ENCODE data around the gene MAGEA10. TPM values are rescaled to one million over a fixed set of nuclear protein-coding genes. Genes with fewer than 3 reads are reported as not detected.
"Not testable (repeated sequence)": the region's sequence is repeated elsewhere in the genome, so short reads cannot be mapped to it uniquely, and the experiment has no call there.

The MAGEA10 gene
- not detected in 2 replicates for total RNA-seq

GRCh38 chrX:152138388-152138784 is at the start of gene MAGEA10:
MAGEA10 (minus strand) TSS chrX:152138577; CDS start chrX:152135620, 2,957 bp downstream.
- no peak within 1 kb of the TSS for H3K4me3 Mint-ChIP-seq (ENCODE audit: low read depth)
- DNase-seq (ENCODE audit: low spot score) = no peak
- intact Hi-C loops (cut with micrococcal nuclease) = no loop called here
- H3K27ac Mint-ChIP-seq = no peak within 1 kb of the TSS
- no peaks in the 10 kb centered on the region for H3K27me3 Mint-ChIP-seq (ENCODE audit: low read depth)
- H3K4me1 Mint-ChIP-seq (ENCODE audit: low read depth) = no peaks in the 10 kb centered on the region
- no peaks in the 10 kb centered on the region for H3K9me3 Mint-ChIP-seq
- no peaks in the 10 kb centered on the region for H3K36me3 Mint-ChIP-seq (ENCODE audit: low read depth)

DNA sequence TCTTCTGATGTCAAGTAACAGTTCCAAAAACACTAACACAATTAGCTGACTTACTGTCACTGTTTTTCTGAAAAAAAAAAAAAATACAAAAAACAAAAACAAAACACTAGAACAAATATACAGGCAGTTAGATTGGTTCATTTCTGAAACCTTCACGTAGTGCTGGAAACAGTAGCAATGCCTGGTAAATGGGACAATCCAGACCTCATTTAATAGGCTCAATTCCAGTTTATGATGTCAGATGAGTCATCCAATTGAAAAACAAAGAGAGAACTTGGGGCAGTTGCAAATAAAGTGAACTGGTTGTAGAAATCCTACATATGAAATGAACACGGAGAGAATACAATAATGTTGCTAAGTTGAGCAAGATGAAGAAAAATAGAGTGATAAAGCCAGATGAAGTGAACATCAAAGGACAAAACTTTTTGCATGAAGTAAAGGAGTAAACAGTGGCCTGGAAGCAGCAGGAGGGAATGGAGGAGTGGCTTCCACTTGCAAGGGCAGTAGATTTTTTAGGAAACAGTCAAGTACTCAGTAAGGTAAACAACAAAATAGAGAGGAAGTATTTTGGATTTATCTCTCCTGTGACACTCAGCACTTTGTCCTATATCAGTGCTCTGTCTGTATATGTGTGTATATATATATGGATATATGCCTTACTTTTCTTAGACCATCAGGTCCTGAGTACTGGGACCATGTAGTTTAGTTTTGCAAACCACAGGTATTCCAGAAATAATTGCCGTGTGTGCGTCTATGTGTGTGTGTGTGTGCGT is 39.3 kb upstream of the MAGEA10 start:
- intact Hi-C loops (cut with micrococcal nuclease) = no loop called here
- H3K4me3 Mint-ChIP-seq (ENCODE audit: low read depth) = no peak overlapping the region
- no peaks in the 10 kb centered on the region for H3K27me3 Mint-ChIP-seq (ENCODE audit: low read depth)
- H3K27ac Mint-ChIP-seq = no peak overlapping the region
- DNase-seq (ENCODE audit: low spot score) = no peak
- H3K4me1 Mint-ChIP-seq (ENCODE audit: low read depth) = no peaks in the 10 kb centered on the region
- H3K9me3 Mint-ChIP-seq = no peaks in the 10 kb centered on the region
- no peaks in the 10 kb centered on the region for H3K36me3 Mint-ChIP-seq (ENCODE audit: low read depth)

DNA sequence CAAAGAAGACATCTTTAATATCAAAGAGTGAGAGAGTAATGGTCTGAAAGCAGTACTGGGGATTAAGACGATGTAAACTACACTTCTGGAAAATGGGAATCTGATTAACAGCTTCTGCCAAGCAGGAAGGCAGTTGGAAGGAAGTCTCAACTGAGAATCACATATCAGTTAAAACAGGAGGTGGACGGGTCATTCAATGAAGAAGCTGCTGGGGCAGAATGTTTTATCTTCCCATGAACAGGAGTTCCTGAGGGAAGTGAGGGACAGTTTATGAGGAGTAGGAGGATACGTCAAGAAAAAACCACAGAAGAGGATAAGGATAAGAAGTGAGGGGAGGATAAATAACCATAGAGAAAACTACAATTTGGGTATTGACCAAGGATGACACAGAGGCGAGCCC is 38.7 kb upstream of the MAGEA10 start:
- Mint-ChIP-seq H3K4me3 (ENCODE audit: low read depth) (no peak overlapping the region), H3K36me3 (ENCODE audit: low read depth) (no peaks in the 10 kb centered on the region), H3K27me3 (ENCODE audit: low read depth) (no peaks in the 10 kb centered on the region), H3K9me3 (no peaks in the 10 kb centered on the region), H3K4me1 (ENCODE audit: low read depth) (no peaks in the 10 kb centered on the region), H3K27ac (no peak overlapping the region)
- intact Hi-C loops (cut with micrococcal nuclease) = no loop called here
- no peak for DNase-seq (ENCODE audit: low spot score)

DNA sequence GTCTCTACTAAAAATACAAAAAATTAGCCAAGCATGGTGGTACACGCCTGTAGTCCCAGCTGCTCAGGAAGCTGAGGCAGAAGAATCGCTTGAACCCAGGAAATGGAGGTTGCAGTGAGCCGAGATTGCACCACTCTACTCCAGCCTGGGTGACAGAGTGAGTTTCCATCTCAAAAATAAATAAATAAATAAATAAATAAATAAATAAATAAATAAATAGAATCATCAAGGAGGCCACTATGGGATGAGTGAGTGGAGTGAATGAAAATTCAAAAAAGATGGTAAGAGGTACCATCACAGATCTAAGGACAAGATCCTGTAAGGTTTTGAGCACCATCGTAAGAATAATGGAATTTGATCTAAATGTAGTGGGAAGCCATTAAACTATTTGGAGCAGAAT is 37.5 kb upstream of the MAGEA10 start:
- DNase-seq (ENCODE audit: low spot score); H3K4me1 Mint-ChIP-seq (ENCODE audit: low read depth); H3K4me3 Mint-ChIP-seq (ENCODE audit: low read depth); H3K9me3 Mint-ChIP-seq; H3K27ac Mint-ChIP-seq; intact Hi-C loops (cut with micrococcal nuclease); H3K36me3 Mint-ChIP-seq (ENCODE audit: low read depth); H3K27me3 Mint-ChIP-seq (ENCODE audit: low read depth): not testable (repeated sequence)

GRCh38 chrX:152173923-152174322 is 35.5 kb upstream of the MAGEA10 start:
- H3K9me3 Mint-ChIP-seq; DNase-seq (ENCODE audit: low spot score); H3K4me3 Mint-ChIP-seq (ENCODE audit: low read depth); H3K27ac Mint-ChIP-seq; H3K36me3 Mint-ChIP-seq (ENCODE audit: low read depth); intact Hi-C loops (cut with micrococcal nuclease); H3K4me1 Mint-ChIP-seq (ENCODE audit: low read depth); H3K27me3 Mint-ChIP-seq (ENCODE audit: low read depth): not testable (repeated sequence)

DNA sequence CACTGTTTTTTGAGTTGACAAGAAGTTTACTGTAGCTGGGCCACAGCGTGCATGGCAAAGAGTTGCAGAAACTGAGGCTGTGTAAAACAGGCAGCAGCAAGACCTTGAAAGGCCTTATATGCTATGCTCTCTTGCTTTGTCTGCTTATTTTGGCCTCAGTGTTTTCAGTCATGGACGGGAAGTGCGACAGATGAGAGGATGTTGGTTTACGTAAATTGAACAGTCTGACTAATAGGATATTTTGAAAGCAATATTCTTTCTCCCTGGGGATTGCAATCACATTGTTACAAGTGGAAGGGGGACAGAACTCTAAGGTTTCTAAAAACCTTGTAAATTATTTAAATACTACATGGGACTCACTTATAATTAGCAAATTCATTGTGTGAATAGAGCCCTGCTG is 32.2 kb upstream of the MAGEA10 start:
- Mint-ChIP-seq H3K9me3 (no peaks in the 10 kb centered on the region), H3K36me3 (ENCODE audit: low read depth) (no peaks in the 10 kb centered on the region), H3K27me3 (ENCODE audit: low read depth) (no peaks in the 10 kb centered on the region), H3K27ac (no peak overlapping the region), H3K4me3 (ENCODE audit: low read depth) (no peak overlapping the region), H3K4me1 (ENCODE audit: low read depth) (no peaks in the 10 kb centered on the region)
- intact Hi-C loops (cut with micrococcal nuclease) = no loop called here
- no peak for DNase-seq (ENCODE audit: low spot score)

GRCh38 chrX:152165033-152165743 is 26.8 kb upstream of the MAGEA10 start:
- Mint-ChIP-seq H3K36me3 (ENCODE audit: low read depth) (no peaks in the 10 kb centered on the region), H3K4me1 (ENCODE audit: low read depth) (no peaks in the 10 kb centered on the region), H3K27me3 (ENCODE audit: low read depth) (no peaks in the 10 kb centered on the region), H3K27ac (no peak overlapping the region), H3K9me3 (peaks cover 4% of the 10 kb centered on the region), H3K4me3 (ENCODE audit: low read depth) (no peak overlapping the region)
- intact Hi-C loops (cut with micrococcal nuclease) = no loop called here
- DNase-seq (ENCODE audit: low spot score) = no peak

DNA sequence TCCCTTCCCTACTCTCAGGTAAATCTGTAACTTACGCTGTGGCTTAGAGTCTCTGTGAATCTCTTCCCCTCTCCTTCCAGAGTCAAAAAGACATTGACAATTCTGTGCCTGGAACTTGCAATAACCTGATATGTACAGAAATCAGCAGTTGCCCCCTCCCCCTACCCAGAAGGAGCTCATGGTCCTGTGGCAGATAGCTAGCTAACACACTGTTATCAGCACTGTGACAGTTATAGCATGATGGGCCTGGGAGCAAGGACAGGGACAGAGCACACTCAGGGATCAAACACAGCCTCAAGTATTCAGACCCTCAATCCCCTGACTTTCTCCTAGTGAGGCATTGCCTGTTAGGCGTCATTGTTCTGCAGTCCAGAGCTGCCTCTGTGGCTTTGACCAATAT is 18.7 kb upstream of the MAGEA10 start:
- no peak overlapping the region for H3K4me3 Mint-ChIP-seq (ENCODE audit: low read depth)
- intact Hi-C loops (cut with micrococcal nuclease) = no loop called here
- no peaks in the 10 kb centered on the region for H3K9me3 Mint-ChIP-seq
- H3K4me1 Mint-ChIP-seq (ENCODE audit: low read depth) = no peaks in the 10 kb centered on the region
- no peak for DNase-seq (ENCODE audit: low spot score)
- no peaks in the 10 kb centered on the region for H3K27me3 Mint-ChIP-seq (ENCODE audit: low read depth)
- H3K36me3 Mint-ChIP-seq (ENCODE audit: low read depth) = no peaks in the 10 kb centered on the region
- no peak overlapping the region for H3K27ac Mint-ChIP-seq

DNA sequence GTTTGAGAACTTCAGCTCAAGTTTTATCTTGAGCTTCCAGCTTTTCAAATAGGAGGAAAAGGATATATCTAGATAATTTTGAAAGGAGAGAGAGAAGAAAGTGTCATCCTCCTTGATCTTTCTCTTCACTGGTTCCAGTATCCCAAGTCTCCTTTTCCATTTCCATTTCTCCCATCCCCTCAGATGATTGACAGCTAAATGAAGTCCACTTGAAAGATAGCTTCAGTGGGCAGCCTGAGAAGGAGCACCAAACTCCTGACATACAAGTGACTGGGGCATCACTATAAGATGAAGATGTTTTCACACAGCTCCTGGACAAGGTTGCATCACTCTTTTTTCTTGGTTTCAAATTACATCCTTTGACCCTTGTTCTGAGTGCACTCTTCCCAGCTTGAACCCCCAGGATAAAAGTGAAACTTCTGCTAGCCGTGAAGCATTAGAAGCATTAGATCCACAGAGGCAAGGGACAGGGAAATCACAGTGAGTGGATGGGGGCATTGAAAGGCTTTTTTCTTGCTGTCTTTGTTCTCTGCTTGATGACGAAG is 17.5 kb upstream of the MAGEA10 start:
- intact Hi-C loops (cut with micrococcal nuclease) = no loop called here
- no peaks in the 10 kb centered on the region for H3K27me3 Mint-ChIP-seq (ENCODE audit: low read depth)
- H3K9me3 Mint-ChIP-seq = no peaks in the 10 kb centered on the region
- DNase-seq (ENCODE audit: low spot score) = no peak
- H3K4me3 Mint-ChIP-seq (ENCODE audit: low read depth) = no peak overlapping the region
- H3K4me1 Mint-ChIP-seq (ENCODE audit: low read depth) = no peaks in the 10 kb centered on the region
- H3K27ac Mint-ChIP-seq = no peak overlapping the region
- no peaks in the 10 kb centered on the region for H3K36me3 Mint-ChIP-seq (ENCODE audit: low read depth)

DNA sequence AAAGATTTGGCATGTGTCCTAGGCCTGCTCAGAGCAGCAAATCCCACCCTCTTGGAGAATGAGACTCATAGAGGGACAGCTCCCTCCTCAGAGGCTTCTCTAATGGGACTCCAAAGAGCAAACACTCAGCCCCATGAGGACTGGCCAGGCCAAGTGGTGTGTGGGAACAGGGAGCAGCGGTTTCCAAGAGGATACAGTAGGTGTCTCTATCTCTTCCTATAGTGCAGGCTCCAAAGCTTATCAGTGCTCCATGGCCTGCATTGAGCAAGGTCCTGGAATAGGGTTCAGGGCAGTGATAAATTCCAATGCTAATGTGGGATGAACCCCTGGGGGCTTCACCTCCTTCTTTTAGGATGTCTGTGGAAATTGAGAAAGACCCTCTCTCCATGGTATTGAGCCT is 15.7 kb upstream of the MAGEA10 start:
- Mint-ChIP-seq H3K27ac (no peak overlapping the region), H3K9me3 (no peaks in the 10 kb centered on the region), H3K4me3 (ENCODE audit: low read depth) (no peak overlapping the region), H3K36me3 (ENCODE audit: low read depth) (no peaks in the 10 kb centered on the region), H3K27me3 (ENCODE audit: low read depth) (no peaks in the 10 kb centered on the region), H3K4me1 (ENCODE audit: low read depth) (no peaks in the 10 kb centered on the region)
- DNase-seq (ENCODE audit: low spot score) = no peak
- intact Hi-C loops (cut with micrococcal nuclease) = no loop called here

GRCh38 chrX:152151256-152151655 is 12.9 kb upstream of the MAGEA10 start:
- Mint-ChIP-seq H3K27ac (no peak overlapping the region), H3K4me3 (ENCODE audit: low read depth) (no peak overlapping the region), H3K4me1 (ENCODE audit: low read depth) (no peaks in the 10 kb centered on the region), H3K36me3 (ENCODE audit: low read depth) (no peaks in the 10 kb centered on the region), H3K27me3 (ENCODE audit: low read depth) (no peaks in the 10 kb centered on the region), H3K9me3 (no peaks in the 10 kb centered on the region)
- intact Hi-C loops (cut with micrococcal nuclease) = no loop called here
- no peak for DNase-seq (ENCODE audit: low spot score)

DNA sequence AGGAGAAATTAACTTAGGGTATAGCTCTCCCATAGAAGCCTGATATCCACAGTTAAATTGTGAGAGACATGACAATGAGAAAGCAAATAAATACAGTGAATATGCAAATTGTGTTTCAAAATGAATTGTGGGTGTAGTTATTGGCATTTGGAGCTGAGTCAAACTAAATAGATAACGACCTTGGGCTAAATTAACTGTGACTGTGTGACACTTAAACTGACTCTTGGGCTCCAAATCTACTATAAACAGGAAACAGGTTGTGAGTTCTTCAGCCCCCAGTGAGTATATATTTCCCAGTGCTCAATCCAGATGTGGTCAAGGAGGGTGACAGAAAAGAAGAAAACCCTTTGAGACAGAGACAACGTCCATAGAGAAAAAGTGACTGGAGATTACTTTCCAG is 11.3 kb upstream of the MAGEA10 start:
- no peak overlapping the region for H3K4me3 Mint-ChIP-seq (ENCODE audit: low read depth)

GRCh38 chrX:152139589-152139988 is 1.2 kb upstream of the MAGEA10 start:
- no peak for DNase-seq (ENCODE audit: low spot score)
- Mint-ChIP-seq H3K27ac (no peak overlapping the region), H3K36me3 (ENCODE audit: low read depth) (no peaks in the 10 kb centered on the region), H3K4me1 (ENCODE audit: low read depth) (no peaks in the 10 kb centered on the region), H3K9me3 (no peaks in the 10 kb centered on the region), H3K27me3 (ENCODE audit: low read depth) (no peaks in the 10 kb centered on the region), H3K4me3 (ENCODE audit: low read depth) (no peak overlapping the region)
- intact Hi-C loops (cut with micrococcal nuclease) = no loop called here

More for the DNA sequence above, 11.3 kb upstream of the MAGEA10 start:
- no peaks in the 10 kb centered on the region for H3K9me3 Mint-ChIP-seq
- intact Hi-C loops (cut with micrococcal nuclease) = no loop called here
- no peaks in the 10 kb centered on the region for H3K27me3 Mint-ChIP-seq (ENCODE audit: low read depth)
- no peaks in the 10 kb centered on the region for H3K4me1 Mint-ChIP-seq (ENCODE audit: low read depth)
- no peaks in the 10 kb centered on the region for H3K36me3 Mint-ChIP-seq (ENCODE audit: low read depth)
- H3K27ac Mint-ChIP-seq = no peak overlapping the region
- DNase-seq (ENCODE audit: low spot score) = no peak
